HepG2 (cell line): Measurements from ENCODE around the gene CBLN3. TPM values are rescaled to one million over a fixed set of nuclear protein-coding genes. Genes with fewer than 3 reads are reported as not detected.
A peak's percentile ranks its signal among the peaks of the same experiment; 100 is the strongest.

Source experiments
- ATAC-seq: fragments of 200-7000 bp; cut with Tn5 transposase; 3 replicates; pipeline ENCODE4 v1.9.1; 2020; ENCODE audit warnings: mild to moderate bottlenecking, moderate library complexity
- BruUV-seq: library from RNA; stranded (reverse); fragments of 400-500 nt; replicated peaks from 2 replicates; lab custom pipeline; 2021; lab: Mats Ljungman, UMichigan
- CTCF ChIA-PET: fragments of 300-600 bp; formaldehyde crosslinking; extraction: SDS; loops from one replicate; lab custom pipeline; 2021; ENCODE audit warnings: low total read pairs, inconsistent platforms, low intra/inter-chr PET ratio; lab: Yijun Ruan, JAX
- POLR2A ChIA-PET: fragments of 350-600 bp; sonication (Branson Sonifier 250); formaldehyde crosslinking; loops from one replicate; lab custom pipeline; 2020; ENCODE audit warnings: antibody characterized with exemption, inconsistent platforms; lab: Yijun Ruan, JAX
- DNase-seq: peaks from one replicate; pipeline ENCODE4 v3.0.0-alpha.2; 2015; ENCODE audit warnings: low spot score
- FAIRE-seq: peaks from 3 replicates; lab custom pipeline; 2011; peaks lifted over from hg19 to GRCh38; lab: Jason Lieb, UNC
- H2AFZ ChIP-seq: one replicate; pipeline ENCODE4 v1.6.1; 2011; ENCODE audit warnings: low read length, inconsistent platforms
- H3K27ac ChIP-seq: fragments of 300-600 bp; 3 replicates; pipeline ENCODE4 v1.8.0; 2011; ENCODE audit warnings: mixed run types, mild to moderate bottlenecking, mixed read lengths, low read length, inconsistent platforms; ENCODE audit not compliant: insufficient read depth; ENCODE audit errors: extremely low read length
- H3K27me3 ChIP-seq, 2 experiments: fragments of 200-600 bp in 1 of 2; 2 replicates in 1 of 2; 3 replicates in 1 of 2; pipeline versions ENCODE4 v1.6.0 to v1.8.0; 2011; ENCODE audit warnings: low read length in 2 of 2, mild to moderate bottlenecking in 2 of 2, moderate library complexity in 2 of 2, inconsistent platforms in 1 of 2; ENCODE audit not compliant: insufficient read depth in 2 of 2, control insufficient read depth in 1 of 2
- H3K36me3 ChIP-seq, 2 experiments: fragments of 200-600 bp in 1 of 2; replicated peaks in 1 of 2; 2 replicates in 1 of 2; 3 replicates in 1 of 2; pipeline versions ENCODE4 v1.5.1 to v1.8.0; 2011; ENCODE audit warnings: low read length in 2 of 2, inconsistent platforms in 1 of 2; ENCODE audit not compliant: insufficient read depth in 2 of 2, control insufficient read depth in 1 of 2
- H3K4me1 ChIP-seq: 2 replicates; pipeline ENCODE4 v1.5.1; 2012; ENCODE audit warnings: low read length, inconsistent platforms; ENCODE audit not compliant: insufficient read depth
- H3K4me2 ChIP-seq: 2 replicates; pipeline ENCODE4 v1.6.0; 2011; ENCODE audit warnings: low read depth, low read length, inconsistent platforms
- H3K4me3 ChIP-seq, 3 experiments: fragments of 200-600 bp in 1 of 3; sonication (generic), shearing (Covaris generic) in 1 of 3; replicated peaks in 1 of 3; 2 replicates each; pipeline ENCODE4 v1.5.1; 2011 to 2016; ENCODE audit warnings: low read length in 3 of 3, inconsistent platforms in 2 of 3, low read depth in 2 of 3, mild to moderate bottlenecking in 2 of 3, control low read depth in 1 of 3, mixed read lengths in 1 of 3; ENCODE audit not compliant: insufficient read depth in 1 of 3
- H3K79me2 ChIP-seq: one replicate; pipeline ENCODE4 v1.6.1; 2011; ENCODE audit warnings: low read length, inconsistent platforms; ENCODE audit not compliant: insufficient read depth
- H3K9ac ChIP-seq: 2 replicates; pipeline ENCODE4 v1.6.0; 2011; ENCODE audit warnings: mild to moderate bottlenecking, low read depth, low read length, inconsistent platforms; ENCODE audit not compliant: insufficient read depth
- H3K9me3 ChIP-seq: 2 replicates; pipeline ENCODE4 v1.5.1; 2012; ENCODE audit warnings: mild to moderate bottlenecking, low read length
- H4K20me1 ChIP-seq: 2 replicates; pipeline ENCODE4 v1.6.0; 2011; ENCODE audit warnings: inconsistent platforms, mild to moderate bottlenecking, low read length, moderate library complexity; ENCODE audit not compliant: insufficient read depth
- ERF ChIP-seq: IDR thresholded peaks from 2 replicates; pipeline ENCODE4 v1.6.1; 2018; ENCODE audit warnings: missing biosample characterization, missing genetic modification reagents
- MTF2 ChIP-seq: sonication (generic); formaldehyde crosslinking; IDR thresholded peaks from 2 replicates; pipeline ENCODE4 v1.5.0; 2020; ENCODE audit warnings: missing genetic modification reagents, borderline replicate concordance
- POLR2G ChIP-seq: fragments of 200-400 bp; formaldehyde crosslinking; IDR thresholded peaks from 2 replicates; pipeline ENCODE4 v1.6.1; 2018; ENCODE audit warnings: mild to moderate bottlenecking, low read depth, low read length, moderate library complexity
- RBFOX2 ChIP-seq: fragments of 200-400 bp; formaldehyde crosslinking; IDR thresholded peaks from 2 replicates; pipeline ENCODE4 v1.6.1; 2017; ENCODE audit warnings: low read depth, mild to moderate bottlenecking, low read length
- ZBTB20 ChIP-seq: sonication (generic); formaldehyde crosslinking; IDR thresholded peaks from 2 replicates; pipeline ENCODE4 v1.8.1; 2023; ENCODE audit warnings: missing genetic modification reagents, low read depth, mild to moderate bottlenecking, borderline replicate concordance
- ZFP36L1 ChIP-seq: sonication (generic); formaldehyde crosslinking; IDR thresholded peaks from 2 replicates; pipeline ENCODE4 v1.8.0; 2022; ENCODE audit warnings: mild to moderate bottlenecking, missing genetic modification reagents, moderate library complexity
- ZNF460 ChIP-seq: sonication (generic); formaldehyde crosslinking; IDR thresholded peaks from 2 replicates; pipeline ENCODE4 v1.5.1; 2020; ENCODE audit warnings: missing genetic modification reagents, mild to moderate bottlenecking, borderline replicate concordance
- ZNF615 ChIP-seq: sonication (generic); formaldehyde crosslinking; IDR thresholded peaks from 2 replicates; pipeline ENCODE4 v1.5.0; 2020; ENCODE audit warnings: mild to moderate bottlenecking, missing genetic modification reagents, borderline replicate concordance
- ZNF616 ChIP-seq: sonication (generic); formaldehyde crosslinking; IDR thresholded peaks from 2 replicates; pipeline ENCODE4 v1.5.0; 2020; ENCODE audit warnings: low read depth, mild to moderate bottlenecking, missing genetic modification reagents
- ZNF703 ChIP-seq: sonication (generic); formaldehyde crosslinking; IDR thresholded peaks from 2 replicates; pipeline ENCODE4 v1.5.1; 2020; ENCODE audit warnings: missing genetic modification reagents, mild to moderate bottlenecking, moderate library complexity, borderline replicate concordance
- ZNF780A ChIP-seq: sonication (generic); formaldehyde crosslinking; IDR thresholded peaks from 2 replicates; pipeline ENCODE4 v1.8.0; 2022; ENCODE audit warnings: mild to moderate bottlenecking, missing genetic modification reagents, moderate library complexity
- WGBS: methylation state at CpG from one replicate; pipeline ENCODE4 v1.1.6; 2017; ENCODE audit warnings: low lambda C conversion rate; 5-methylcytosine and 5-hydroxymethylcytosine counted together
- in situ Hi-C: cut with HindIII; loops from 2 replicates; pipeline ENCODE4 v1.10.0; 2017; ENCODE audit warnings: low pct_unique_long_range_greater_than_20kb; ENCODE audit not compliant: extremely low pct_ligation_motif_present
- intact Hi-C: fragments of 100-400 bp; cut with micrococcal nuclease; formaldehyde crosslinking; loops from one replicate; pipeline ENCODE4 v1.10.0; 2022; ENCODE audit not compliant: unreplicated experiment
- polyA plus RNA-seq, 8 experiments: library from polyadenylated mRNA; depleted of rRNA in 3 of 8; stranded (reverse) in 7 of 8; unstranded in 1 of 8; fragments of >200 nt; fragmentation: Illumina TruSeq in 4 of 8; extraction: Trizol in 4 of 8; gene quantifications; 2 replicates each; pipeline versions ENCODE4 v1.2.1 to v1.2.3, GENCODE V29; 2011 to 2016; ENCODE audit warnings: low read depth in 4 of 8, missing spikeins in 1 of 8, mixed read lengths in 1 of 8; ENCODE audit not compliant: insufficient read depth in 1 of 8
- total RNA-seq, 5 experiments: library from RNA; depleted of rRNA; stranded (reverse); fragments of >200 nt; fragmentation: Illumina TruSeq; extraction: Trizol; gene quantifications; 2 replicates each; pipeline ENCODE4 v1.2.3, GENCODE V29; 2016; ENCODE audit warnings: low read depth in 1 of 5
- TF ChIP-seq, protein P1 (sequence below): sonication (generic); formaldehyde crosslinking; IDR thresholded peaks from 2 replicates; pipeline ENCODE4 v1.4.0; 2020; ENCODE audit warnings: missing genetic modification reagents
- TF ChIP-seq, protein P2 (sequence below): sonication (generic); formaldehyde crosslinking; IDR thresholded peaks from 2 replicates; pipeline ENCODE4 v1.5.1; 2020; ENCODE audit warnings: mild to moderate bottlenecking, missing genetic modification reagents, moderate library complexity
- TF ChIP-seq, protein P3 (sequence below): sonication (generic); formaldehyde crosslinking; IDR thresholded peaks from 2 replicates; pipeline ENCODE4 v1.8.0; 2022; ENCODE audit warnings: mild to moderate bottlenecking, missing genetic modification reagents, moderate library complexity

CBLN3 gene
- total and polyA plus RNA-seq, 2 of the 13 experiments (the other 11 are each of a cell fraction or from before 2014, with no cell fraction given), result 0.66 to 0.98 TPM

DNA sequence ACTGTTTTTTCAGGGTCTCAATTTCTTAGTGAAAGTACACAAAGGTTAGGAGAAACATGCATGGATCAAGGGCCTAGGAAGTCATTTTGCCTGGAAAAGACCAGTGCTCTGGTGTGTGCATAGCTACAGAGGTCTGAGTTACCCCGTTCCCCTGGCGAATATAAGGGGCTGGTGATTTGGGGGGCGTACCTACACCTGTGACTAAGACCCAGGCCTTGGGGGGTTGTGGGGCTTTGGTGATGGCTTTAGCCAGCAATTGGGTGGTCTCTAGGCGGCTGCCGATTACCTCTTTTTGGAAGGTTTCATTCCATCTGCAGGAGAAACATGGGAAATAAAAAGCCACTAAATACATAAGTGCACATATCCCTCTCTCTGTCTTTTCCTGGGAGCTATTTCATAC, 12.0 kb upstream of the CBLN3 start (continued):
- TF ChIP-seq, protein P1, sequence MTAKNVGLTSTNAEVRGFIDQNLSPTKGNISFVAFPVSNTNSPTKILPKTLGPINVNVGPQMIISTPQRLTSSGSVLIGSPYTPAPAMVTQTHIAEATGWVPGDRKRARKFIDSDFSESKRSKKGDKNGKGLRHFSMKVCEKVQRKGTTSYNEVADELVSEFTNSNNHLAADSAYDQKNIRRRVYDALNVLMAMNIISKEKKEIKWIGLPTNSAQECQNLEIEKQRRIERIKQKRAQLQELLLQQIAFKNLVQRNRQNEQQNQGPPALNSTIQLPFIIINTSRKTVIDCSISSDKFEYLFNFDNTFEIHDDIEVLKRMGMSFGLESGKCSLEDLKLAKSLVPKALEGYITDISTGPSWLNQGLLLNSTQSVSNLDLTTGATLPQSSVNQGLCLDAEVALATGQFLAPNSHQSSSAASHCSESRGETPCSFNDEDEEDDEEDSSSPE, result 0 out of 2 replicates have a peak, but pooled peaks have one; percentile 23
- 0 out of 2 replicates have a peak, but pooled peaks have one; percentile 72 for TF ChIP-seq ZNF780A (CRISPR knock-in tag)
- 0 out of 2 replicates have a peak, but pooled peaks have one; percentile 13 for TF ChIP-seq ZNF460 (CRISPR knock-in tag)

DNA sequence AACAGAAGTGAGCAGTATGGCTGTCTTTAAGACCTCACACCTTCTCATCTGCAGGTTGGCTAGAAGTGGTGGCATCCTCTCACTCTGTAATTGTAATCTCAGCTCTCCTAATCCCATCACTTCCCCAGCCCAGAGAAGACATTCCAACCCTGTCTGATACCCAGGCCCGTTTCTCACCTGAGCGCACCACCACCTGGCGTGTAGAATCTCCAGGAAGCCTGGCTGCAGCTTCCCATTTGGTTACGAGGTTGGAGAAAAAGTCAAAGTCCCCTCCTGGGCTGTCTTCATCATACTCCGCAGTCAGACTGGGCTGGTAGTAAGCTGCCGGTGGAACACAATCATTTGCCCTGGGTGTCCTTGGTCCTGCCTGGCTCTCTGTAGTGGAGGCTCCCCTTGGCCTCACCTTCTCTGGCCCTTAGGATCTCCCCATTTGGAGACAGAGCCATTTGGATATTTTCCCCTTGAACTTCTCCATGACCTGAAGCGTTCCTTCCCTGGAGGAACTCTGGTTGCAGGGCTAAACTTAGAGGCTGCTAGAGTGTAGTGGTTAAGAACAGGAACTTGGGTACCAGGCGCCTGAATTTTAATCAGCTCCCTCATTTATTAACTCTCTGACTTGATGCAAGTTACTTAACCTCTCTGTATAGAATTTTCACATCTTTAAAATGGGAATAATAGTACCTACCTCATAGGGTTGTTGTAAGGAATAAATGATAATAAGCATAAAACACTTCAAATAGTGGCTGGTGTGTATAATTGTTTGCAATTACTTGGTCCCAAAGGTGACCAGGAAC, 11.3 kb upstream of the CBLN3 start:
- FAIRE-seq, result no peak
- intact Hi-C loops, result loop anchor here (10.0 kb wide), 1 partner anchor 1856 kb away; the partner anchor contains the start of gene DAD1
- TF ChIP-seq ZBTB20 (CRISPR knock-in tag) (0 out of 2 replicates have a peak, but pooled peaks have one; percentile 35), ZNF616 (CRISPR knock-in tag) (no peak), RBFOX2 (peak; percentile 57), ZNF615 (CRISPR knock-in tag) (no peak; the same call in 1 of the 2 replicates), ZNF703 (CRISPR knock-in tag) (0 out of 2 replicates have a peak, but pooled peaks have one; percentile 23), MTF2 (CRISPR knock-in tag) (0 out of 2 replicates have a peak, but pooled peaks have one; percentile 15), ERF (peak; percentile 10; the same call in 1 of the 2 replicates), POLR2G (peak; percentile 7), ZFP36L1 (CRISPR knock-in tag) (peak; percentile 73; the same call in 1 of the 2 replicates)
- TF ChIP-seq, protein P2, sequence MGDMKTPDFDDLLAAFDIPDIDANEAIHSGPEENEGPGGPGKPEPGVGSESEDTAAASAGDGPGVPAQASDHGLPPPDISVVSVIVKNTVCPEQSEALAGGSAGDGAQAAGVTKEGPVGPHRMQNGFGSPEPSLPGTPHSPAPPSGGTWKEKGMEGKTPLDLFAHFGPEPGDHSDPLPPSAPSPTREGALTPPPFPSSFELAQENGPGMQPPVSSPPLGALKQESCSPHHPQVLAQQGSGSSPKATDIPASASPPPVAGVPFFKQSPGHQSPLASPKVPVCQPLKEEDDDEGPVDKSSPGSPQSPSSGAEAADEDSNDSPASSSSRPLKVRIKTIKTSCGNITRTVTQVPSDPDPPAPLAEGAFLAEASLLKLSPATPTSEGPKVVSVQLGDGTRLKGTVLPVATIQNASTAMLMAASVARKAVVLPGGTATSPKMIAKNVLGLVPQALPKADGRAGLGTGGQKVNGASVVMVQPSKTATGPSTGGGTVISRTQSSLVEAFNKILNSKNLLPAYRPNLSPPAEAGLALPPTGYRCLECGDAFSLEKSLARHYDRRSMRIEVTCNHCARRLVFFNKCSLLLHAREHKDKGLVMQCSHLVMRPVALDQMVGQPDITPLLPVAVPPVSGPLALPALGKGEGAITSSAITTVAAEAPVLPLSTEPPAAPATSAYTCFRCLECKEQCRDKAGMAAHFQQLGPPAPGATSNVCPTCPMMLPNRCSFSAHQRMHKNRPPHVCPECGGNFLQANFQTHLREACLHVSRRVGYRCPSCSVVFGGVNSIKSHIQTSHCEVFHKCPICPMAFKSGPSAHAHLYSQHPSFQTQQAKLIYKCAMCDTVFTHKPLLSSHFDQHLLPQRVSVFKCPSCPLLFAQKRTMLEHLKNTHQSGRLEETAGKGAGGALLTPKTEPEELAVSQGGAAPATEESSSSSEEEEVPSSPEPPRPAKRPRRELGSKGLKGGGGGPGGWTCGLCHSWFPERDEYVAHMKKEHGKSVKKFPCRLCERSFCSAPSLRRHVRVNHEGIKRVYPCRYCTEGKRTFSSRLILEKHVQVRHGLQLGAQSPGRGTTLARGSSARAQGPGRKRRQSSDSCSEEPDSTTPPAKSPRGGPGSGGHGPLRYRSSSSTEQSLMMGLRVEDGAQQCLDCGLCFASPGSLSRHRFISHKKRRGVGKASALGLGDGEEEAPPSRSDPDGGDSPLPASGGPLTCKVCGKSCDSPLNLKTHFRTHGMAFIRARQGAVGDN (CRISPR knock-in tag), result 0 out of 2 replicates have a peak, but pooled peaks have one; percentile 18
- TF ChIP-seq, protein P3, sequence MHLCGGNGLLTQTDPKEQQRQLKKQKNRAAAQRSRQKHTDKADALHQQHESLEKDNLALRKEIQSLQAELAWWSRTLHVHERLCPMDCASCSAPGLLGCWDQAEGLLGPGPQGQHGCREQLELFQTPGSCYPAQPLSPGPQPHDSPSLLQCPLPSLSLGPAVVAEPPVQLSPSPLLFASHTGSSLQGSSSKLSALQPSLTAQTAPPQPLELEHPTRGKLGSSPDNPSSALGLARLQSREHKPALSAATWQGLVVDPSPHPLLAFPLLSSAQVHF, result peak; percentile 18; the same call in 1 of the 2 replicates

More for the DNA sequence above, 11.3 kb upstream of the CBLN3 start:
- Histone ChIP-seq H3K4me2 (peak overlapping the region; percentile 95), H4K20me1 (no peaks in the 10 kb centered on the region; the same call in 1 of the 2 replicates), H2AFZ (no peak overlapping the region), H3K27me3 (peaks cover 0 to 5% of the 10 kb centered on the region in 2 experiments; a peak in 1 of 5 replicates), H3K79me2 (peaks cover 22% of the 10 kb centered on the region), H3K27ac (no peak overlapping the region), H3K9ac (0 out of 2 replicates have a peak overlapping the region, but pooled peaks have one; percentile 96), H3K4me1 (peaks cover 23% of the 10 kb centered on the region), H3K36me3 (peaks cover 38 to 55% of the 10 kb centered on the region in 2 experiments), H3K9me3 (no peaks in the 10 kb centered on the region), H3K4me3 (no peak overlapping the region)
- no peak for DNase-seq
- no peak for ATAC-seq
- WGBS, result 97% methylated on average over 8 of the region's 8 CpGs
- ChIA-PET CTCF (interaction anchor here (1.0 to 1.2 kb wide), 2 partner anchors 9 to 108 kb away, joined by 3 to 6 read pairs; no protein-coding TSS in a partner anchor), POLR2A (interaction anchor here (1.1 to 5.6 kb wide), 8 partner anchors 12 to 294 kb away, joined by 3 to 242 read pairs (median 24); partner anchors contain the start of genes CBLN3, CIDEB, KHNYN and PSME2)
- in situ Hi-C loops, result no loop called here
- no TSS peak for BruUV-seq
